ENCODE measurements around the gene NUBP2. TPM values are rescaled to one million over a fixed set of nuclear protein-coding genes. Genes with fewer than 3 reads are reported as not detected.

The NUBP2 gene
- total RNA-seq, 2 donors from 2014 or later: 64.6 to 68.5 TPM

DNA sequence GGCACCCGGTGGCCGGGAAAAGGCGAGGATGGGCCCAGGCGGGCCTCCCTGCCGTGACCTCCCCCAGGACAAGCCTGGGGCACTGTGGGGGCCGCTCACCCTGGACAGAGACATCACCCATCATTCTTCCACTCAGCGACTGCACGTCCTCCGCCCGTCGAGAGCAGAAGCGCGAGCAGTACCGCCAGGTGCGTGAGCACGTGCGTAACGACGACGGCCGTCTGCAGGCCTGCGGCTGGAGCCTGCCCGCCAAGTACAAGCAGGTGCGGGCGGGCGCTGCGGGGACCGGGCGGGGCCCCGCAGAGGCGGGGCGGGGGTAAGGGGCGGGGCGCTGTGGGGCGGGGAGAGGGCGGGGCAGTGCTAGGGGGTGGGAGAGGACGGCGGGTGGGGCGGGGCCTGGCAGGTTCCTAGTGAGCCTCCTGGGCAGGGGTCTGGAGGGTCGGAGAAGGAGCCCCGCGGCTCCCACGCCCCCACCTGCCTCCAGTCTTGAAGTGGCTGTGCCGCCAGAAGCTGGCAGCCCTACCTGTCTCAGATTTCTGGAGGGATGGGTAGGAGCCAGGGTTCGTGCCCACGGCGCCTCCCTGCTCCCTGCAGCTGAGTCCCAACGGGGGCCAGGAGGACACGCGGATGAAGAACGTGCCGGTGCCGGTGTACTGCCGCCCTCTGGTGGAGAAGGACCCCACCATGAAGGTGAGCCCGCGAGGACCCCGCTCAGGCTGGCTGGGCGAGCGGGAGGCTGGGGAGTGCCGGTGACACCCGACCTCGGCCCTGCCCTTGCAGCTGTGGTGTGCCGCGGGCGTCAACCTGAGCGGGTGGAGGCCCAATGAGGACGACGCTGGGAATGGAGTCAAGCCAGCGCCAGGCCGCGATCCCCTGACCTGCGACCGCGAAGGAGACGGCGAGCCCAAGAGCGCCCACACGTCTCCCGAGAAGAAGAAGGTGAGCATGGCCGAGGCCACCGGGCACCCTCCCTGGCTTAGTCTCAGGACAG, 18.9 kb upstream of the NUBP2 start:
- H3K4me3 ChIP-seq: no peak overlapping the region
- H3K9me3 ChIP-seq: no peaks in the 10 kb centered on the region
- no peaks in the 10 kb centered on the region for H3K4me1 ChIP-seq (ENCODE audit: control insufficient read depth in 1 of 2, low read depth in 2 of 2)
- ATAC-seq (ENCODE audit: insufficient number of reproducible peaks, low FRiP score, low read depth) (no peak), DNase-seq (ENCODE audit: low spot score) (no peak)
- H3K27me3 ChIP-seq (replicated peaks; ENCODE audit: insufficient read depth): no peaks in the 10 kb centered on the region
- TF ChIP-seq, protein P1, sequence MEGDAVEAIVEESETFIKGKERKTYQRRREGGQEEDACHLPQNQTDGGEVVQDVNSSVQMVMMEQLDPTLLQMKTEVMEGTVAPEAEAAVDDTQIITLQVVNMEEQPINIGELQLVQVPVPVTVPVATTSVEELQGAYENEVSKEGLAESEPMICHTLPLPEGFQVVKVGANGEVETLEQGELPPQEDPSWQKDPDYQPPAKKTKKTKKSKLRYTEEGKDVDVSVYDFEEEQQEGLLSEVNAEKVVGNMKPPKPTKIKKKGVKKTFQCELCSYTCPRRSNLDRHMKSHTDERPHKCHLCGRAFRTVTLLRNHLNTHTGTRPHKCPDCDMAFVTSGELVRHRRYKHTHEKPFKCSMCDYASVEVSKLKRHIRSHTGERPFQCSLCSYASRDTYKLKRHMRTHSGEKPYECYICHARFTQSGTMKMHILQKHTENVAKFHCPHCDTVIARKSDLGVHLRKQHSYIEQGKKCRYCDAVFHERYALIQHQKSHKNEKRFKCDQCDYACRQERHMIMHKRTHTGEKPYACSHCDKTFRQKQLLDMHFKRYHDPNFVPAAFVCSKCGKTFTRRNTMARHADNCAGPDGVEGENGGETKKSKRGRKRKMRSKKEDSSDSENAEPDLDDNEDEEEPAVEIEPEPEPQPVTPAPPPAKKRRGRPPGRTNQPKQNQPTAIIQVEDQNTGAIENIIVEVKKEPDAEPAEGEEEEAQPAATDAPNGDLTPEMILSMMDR (IDR thresholded peaks at IDR 0.05): no peak
- peaks cover 69% of the 10 kb centered on the region for H3K36me3 ChIP-seq
- no peak overlapping the region for H3K27ac ChIP-seq

DNA sequence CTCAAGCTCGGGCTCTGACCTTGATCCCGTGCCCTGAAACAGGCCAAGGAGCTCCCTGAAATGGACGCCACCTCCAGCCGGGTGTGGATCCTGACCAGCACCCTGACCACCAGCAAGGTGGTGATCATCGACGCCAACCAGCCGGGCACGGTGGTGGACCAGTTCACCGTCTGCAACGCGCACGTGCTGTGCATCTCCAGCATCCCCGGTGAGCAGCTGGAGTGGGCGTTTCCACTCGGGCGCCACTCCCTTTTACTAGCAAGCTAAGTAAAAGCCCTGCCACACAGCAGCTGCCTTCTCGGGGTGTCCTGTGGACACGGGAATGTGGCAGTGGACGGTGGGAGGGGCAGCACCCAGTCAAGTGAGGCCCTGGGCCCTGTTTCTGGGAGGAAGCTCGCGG, 17.8 kb upstream of the NUBP2 start:
- Histone ChIP-seq H3K9me3 (no peaks in the 10 kb centered on the region), H3K27ac (no peak overlapping the region), H3K4me3 (no peak overlapping the region), H3K36me3 (peaks cover 66% of the 10 kb centered on the region), H3K27me3 (replicated peaks; ENCODE audit: insufficient read depth) (no peaks in the 10 kb centered on the region), H3K4me1 (ENCODE audit: control insufficient read depth in 1 of 2, low read depth in 2 of 2) (peaks cover 0 to 10% of the 10 kb centered on the region in 2 donors)
- no peak for DNase-seq (ENCODE audit: low spot score)
- no peak for ATAC-seq (ENCODE audit: insufficient number of reproducible peaks, low FRiP score, low read depth)
- TF ChIP-seq, protein P1 (IDR thresholded peaks at IDR 0.05): no peak

DNA sequence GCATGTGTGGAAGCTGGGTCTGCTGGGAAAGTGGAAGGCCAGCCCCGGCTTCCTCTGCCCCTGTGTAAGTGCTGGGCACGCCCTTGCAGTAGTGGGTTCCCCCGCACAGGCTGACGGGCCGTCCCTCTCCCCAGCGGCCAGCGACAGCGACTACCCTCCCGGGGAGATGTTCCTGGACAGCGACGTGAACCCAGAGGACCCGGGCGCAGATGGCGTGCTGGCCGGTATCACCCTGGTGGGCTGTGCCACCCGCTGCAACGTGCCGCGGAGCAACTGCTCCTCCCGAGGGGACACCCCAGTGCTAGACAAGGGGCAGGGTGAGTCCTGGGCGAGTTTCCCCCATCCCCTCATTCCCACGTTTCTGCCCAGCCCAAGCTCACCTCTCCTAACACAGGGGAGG, 16.9 kb upstream of the NUBP2 start:
- no peak overlapping the region for H3K4me3 ChIP-seq
- ATAC-seq (ENCODE audit: insufficient number of reproducible peaks, low FRiP score, low read depth): no peak
- H3K36me3 ChIP-seq: peaks cover 58% of the 10 kb centered on the region
- no peak overlapping the region for H3K27ac ChIP-seq
- no peak for DNase-seq (ENCODE audit: low spot score)
- no peaks in the 10 kb centered on the region for H3K9me3 ChIP-seq
- TF ChIP-seq, protein P1 (IDR thresholded peaks at IDR 0.05): no peak
- H3K27me3 ChIP-seq (replicated peaks; ENCODE audit: insufficient read depth): no peaks in the 10 kb centered on the region
- peaks cover 0 to 18% of the 10 kb centered on the region in 2 donors for H3K4me1 ChIP-seq (ENCODE audit: control insufficient read depth in 1 of 2, low read depth in 2 of 2)

DNA sequence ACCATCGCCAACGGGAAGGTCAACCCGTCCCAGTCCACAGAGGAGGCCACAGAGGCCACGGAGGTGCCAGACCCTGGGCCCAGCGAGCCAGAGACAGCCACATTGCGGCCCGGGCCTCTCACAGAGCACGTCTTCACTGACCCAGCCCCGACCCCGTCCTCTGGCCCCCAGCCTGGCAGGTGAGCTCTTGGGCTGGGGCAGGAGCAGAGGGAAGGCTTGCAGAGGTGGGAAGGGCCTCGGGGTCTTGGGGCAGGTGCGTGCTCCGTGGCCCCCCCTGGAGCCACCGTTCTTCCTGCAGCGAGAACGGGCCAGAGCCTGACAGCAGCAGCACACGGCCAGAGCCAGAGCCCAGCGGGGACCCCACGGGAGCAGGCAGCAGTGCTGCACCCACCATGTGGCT, 16.5 kb upstream of the NUBP2 start:
- Histone ChIP-seq H3K9me3 (no peaks in the 10 kb centered on the region), H3K4me1 (ENCODE audit: control insufficient read depth in 1 of 2, low read depth in 2 of 2) (peaks cover 0 to 18% of the 10 kb centered on the region in 2 donors), H3K36me3 (peaks cover 54% of the 10 kb centered on the region), H3K27me3 (replicated peaks; ENCODE audit: insufficient read depth) (no peaks in the 10 kb centered on the region), H3K27ac (no peak overlapping the region), H3K4me3 (no peak overlapping the region)
- DNase-seq (ENCODE audit: low spot score): no peak
- TF ChIP-seq, protein P1 (IDR thresholded peaks at IDR 0.05): no peak
- ATAC-seq (ENCODE audit: insufficient number of reproducible peaks, low FRiP score, low read depth): no peak

DNA sequence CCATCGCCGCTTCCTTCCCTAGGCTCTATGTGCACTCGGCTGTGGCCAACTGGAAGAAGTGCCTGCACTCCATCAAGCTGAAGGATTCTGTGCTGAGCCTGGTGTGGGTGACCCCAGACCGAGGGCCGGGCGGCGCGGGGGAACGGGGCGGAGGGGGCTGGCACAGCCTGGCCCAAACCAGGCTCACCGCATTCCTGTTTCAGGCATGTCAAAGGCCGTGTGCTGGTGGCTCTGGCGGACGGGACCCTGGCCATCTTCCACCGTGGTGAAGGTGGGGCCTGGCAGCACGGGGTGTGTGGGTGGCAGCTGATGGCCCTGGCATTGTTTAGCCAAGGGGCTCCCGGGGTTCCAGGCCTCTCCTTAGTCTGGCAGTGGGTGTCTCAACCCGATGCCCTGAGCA, 16.1 kb upstream of the NUBP2 start:
- Histone ChIP-seq H3K9me3 (no peaks in the 10 kb centered on the region), H3K27ac (no peak overlapping the region), H3K27me3 (replicated peaks; ENCODE audit: insufficient read depth) (no peaks in the 10 kb centered on the region), H3K4me3 (no peak overlapping the region), H3K36me3 (peaks cover 53% of the 10 kb centered on the region), H3K4me1 (ENCODE audit: control insufficient read depth in 1 of 2, low read depth in 2 of 2) (peaks cover 0 to 18% of the 10 kb centered on the region in 2 donors)
- no peak for DNase-seq (ENCODE audit: low spot score)
- no peak for ATAC-seq (ENCODE audit: insufficient number of reproducible peaks, low FRiP score, low read depth)
- TF ChIP-seq, protein P1 (IDR thresholded peaks at IDR 0.05): no peak

All from thoracic aorta (tissue), 2 donors.